ENCODE results near the gene ECHDC3.

Gene ECHDC3

DNA sequence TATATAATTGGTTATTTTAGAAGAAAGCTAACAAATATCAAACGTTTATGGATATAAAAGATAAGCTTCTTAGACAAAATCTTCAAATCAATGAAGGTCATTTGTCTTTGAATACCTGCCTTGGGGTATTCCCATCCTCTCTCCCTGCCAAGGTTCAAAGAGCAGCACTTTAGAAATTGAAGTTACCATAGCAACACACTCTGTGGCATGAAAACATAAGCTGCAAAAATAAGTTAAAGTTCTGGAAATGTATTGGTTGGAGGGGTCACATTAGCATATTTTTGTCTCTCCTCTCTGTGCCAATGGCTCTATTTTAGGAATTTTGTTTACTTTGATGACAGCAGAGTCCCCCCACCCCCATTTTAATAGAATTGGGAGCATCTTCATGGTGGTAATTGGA is 12.0 kb downstream of the ECHDC3 start:
- DNase-seq: no peak

DNA sequence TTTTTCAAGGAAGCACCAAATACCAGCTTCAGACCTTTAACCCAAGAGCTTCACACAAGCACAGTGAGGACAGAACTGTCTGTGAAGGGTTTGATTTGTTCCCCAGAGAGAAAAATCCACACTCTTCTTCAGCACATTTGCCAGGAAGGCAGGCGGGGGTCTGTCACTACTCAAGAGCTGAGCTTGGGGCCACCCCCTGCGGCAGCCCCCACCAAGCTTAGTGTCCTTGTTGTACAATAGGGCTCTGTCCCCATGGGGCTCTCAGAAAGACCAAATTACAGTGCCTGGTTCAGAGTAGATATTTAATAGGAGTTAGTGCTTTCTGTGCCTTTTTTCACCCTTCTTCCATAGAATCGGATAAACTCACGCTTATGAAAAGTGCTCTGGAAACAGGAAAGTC is 12.4 kb downstream of the ECHDC3 start:
- DNase-seq: no peak

DNA sequence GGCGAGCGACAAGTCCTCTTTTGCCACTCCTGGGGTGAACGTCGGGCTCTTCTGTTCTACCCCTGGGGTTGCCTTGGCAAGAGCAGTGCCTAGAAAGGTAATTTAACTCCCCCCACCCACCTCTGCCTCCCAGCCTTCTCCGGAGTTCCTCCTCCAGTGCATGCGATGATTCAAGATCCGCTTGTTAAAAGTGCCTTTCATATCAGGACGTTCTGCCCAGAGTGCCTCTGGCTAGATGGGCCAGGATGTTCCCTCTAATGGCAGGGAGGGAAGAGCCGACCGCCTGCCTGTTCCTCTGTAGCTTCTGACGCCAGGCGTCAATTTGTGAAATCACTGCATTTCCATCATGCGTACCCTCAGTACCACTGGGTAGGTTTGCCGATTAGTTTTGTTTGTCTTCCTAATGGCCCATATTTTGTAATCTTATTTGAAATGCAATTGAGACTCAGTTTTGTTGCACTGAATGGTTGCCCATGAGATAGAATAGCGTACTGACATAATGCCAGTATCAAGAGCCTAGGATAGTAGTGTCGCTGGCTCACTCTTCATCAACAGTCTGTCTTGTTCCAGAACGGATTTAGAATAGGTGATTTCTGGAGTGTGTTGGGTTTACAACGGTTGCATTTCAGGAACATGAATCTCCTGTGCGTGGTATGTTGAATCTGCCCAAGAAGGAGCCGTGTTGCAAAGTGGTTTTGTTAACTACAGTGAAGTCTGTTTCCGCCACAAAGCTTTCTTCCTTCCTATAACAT is 13.5 kb downstream of the ECHDC3 start:
- DNase-seq: no peak

DNA sequence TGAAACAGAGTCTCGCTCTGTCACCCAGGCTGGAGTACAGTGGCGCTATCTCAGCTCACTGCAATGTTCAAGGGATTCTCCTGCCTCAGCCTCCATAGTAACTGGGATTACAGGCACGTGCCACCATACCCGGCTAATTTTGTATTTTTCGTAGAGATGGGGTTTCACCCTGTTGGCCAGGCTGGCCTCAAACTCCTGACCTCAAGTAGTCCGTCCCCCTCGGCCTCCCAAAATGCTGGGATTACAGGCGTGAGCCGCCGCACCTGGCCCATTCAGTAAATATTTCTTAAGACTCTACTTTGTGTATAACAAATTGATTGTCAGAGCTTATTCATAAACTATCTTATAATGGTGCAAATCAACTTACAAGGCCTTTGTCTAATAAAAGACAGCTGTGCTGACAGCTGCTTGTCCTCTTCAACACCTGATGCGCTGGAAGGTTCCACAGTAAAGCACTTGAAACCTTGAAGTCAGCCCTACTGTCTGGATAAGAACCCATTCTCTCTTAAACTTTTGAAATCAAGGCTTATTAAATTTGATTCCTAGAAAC is 14.7 kb downstream of the ECHDC3 start:
- DNase-seq: no peak

DNA sequence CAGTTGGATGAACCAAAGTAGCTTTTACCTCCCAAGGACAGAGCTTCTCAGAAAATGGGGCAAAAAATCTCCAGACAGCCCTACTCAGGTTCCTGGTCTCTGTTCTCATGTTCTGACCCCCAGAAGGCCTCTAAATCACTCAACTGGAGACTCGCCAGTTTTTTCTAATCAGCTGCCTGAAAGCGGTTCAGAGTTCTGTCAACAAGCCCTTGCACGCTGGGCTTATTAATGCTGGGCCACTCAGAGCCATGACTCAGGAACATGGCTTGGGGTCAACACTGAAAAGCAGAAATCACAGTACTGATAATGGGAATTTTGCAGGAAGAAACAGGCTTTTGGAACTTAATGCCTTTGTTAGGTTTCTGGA is 15.3 kb downstream of the ECHDC3 start:
- no peak for DNase-seq

DNA sequence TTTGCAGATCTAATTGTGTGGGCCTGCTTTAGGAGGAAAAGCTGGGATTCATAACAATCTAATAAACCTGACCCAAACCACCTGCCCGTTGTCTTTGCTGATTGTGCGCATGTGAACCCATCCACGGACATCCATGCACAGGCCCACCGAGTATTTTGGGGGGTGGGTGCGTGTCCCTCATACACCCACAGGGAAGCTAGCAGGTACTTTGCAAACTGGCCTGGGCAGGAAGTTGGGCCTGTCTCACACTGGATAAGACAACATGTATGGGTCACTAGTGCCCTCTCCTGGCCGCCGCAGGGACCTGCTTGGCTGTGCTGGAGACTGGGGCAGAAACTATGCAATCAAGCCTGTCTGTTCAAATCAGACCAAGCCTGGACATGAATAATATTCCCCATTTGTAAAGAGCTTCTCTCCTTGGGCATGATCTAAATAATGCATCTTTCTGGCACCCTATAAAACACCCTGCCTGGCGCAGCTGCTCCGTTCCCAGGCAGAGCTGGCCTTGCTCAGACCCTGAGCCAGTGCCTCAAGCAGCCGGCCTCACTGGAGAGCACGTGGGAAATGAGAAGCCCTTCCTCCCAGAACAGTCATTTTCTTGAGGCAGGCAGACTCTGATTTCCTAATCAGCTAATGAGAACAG is 15.8 kb downstream of the ECHDC3 start:
- peak; percentile 11 for DNase-seq

DNA sequence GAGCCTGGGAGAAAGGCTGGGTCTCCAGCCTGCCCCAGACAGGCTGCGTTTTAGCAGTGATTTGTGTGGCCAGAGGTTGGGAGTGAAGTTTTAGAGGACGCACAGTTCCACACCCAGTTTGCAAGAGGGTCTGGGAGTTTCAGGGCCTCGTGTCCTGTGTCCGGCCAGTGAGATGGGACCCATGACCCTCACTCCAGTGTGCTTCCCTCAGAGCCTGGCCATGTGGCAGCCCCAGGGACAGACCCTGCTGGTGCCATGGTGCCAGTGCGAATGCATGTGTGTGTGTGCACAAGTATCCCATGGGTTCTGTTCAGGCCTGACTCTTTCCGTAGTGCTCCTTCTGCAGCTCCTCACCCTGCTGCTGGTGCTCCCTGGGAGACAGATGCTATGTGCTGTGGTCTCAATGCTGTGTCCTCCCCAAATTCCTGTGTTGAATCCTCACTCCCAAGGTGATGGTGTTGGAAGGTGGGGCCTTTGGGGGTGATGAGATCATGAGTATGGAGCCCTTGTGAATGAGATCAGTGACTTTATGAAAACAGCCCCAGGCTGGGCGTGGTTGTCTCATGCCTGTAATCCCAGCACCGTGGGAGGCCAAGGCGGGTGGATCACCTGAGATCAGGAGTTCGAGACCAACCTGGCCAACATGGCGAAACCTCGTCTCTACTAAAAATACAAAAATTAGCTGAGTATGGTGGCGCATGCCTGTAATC is 16.5 kb downstream of the ECHDC3 start:
- DNase-seq: no peak

DNA sequence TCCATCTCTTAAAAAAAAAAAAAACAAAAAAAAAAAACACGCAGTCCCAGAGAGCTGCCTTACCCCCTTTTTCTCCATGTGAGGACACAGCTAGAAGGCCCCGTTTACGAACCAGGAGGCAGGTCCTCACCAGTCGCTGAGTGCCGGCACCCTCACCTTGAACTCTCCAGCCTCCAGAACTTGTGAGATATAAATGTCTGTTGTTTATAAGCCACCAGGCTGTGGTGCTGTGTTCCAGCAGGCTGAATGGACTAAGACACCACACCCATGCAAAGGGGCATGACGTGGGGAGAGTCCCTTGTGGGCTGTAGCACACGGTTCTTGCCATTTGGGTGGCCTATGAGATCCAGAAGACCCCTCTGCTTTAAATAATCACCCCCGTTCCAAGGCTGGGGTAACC is 17.2 kb downstream of the ECHDC3 start:
- DNase-seq: no peak

DNA sequence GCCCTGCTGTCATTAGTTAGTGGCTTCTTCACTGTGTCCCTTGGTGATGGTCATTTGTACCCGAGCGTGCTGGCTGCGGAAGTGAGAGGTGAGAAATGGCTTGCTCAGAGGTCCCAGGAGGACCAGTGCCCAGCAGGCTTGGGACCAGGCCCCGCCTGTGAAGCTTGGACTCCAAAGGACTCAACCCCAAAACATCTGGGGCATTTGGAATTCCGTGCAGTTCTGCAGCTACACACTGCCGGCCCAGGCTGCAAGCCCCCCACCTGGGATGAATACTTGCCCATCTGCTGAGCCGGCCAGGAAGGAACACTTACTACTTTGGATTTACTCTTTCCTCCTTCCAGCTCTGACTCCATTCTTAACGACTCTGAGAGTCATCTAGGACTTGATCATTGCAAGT is 18.0 kb downstream of the ECHDC3 start:
- DNase-seq: no peak

DNA sequence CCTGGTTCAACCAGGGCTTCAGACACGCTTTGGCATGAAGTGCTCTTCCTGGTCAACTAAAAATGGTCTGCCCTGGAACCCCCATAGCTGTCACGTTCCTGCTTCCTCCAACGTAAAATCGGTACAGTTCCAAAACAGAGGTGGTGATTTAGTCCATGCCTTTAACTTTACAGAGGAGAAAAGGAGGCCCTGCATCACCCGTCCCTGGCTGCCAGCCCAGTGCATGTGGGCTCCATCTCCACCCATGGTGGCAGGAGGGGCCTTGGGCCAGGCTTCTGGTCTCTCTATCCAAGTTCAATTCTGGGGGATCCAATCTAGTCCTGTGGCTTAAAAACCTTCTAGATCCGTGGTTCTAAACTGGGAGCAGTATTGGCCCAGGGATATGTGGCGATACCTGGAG is 18.7 kb downstream of the ECHDC3 start:
- DNase-seq: no peak

DNA sequence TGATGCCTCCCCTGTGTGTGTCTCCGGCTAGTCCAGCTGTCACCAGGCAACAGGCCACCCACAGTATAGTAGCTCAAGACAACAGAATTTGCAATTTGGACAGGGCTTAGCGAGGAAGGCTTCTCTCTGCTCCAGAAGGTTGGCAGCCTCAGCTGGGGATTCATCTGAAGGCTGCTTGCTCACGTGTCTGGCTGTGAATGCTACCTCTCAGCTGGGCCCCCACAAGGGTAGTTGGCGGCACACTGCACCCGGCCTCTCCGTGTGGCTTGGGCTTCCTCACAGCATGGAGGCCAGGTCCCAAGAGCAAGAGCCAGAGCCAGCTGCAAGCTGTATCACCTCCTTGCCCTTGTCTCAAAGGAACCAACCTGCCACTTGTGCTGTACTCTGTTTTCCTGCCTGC is 19.2 kb downstream of the ECHDC3 start:
- no peak for DNase-seq

DNA sequence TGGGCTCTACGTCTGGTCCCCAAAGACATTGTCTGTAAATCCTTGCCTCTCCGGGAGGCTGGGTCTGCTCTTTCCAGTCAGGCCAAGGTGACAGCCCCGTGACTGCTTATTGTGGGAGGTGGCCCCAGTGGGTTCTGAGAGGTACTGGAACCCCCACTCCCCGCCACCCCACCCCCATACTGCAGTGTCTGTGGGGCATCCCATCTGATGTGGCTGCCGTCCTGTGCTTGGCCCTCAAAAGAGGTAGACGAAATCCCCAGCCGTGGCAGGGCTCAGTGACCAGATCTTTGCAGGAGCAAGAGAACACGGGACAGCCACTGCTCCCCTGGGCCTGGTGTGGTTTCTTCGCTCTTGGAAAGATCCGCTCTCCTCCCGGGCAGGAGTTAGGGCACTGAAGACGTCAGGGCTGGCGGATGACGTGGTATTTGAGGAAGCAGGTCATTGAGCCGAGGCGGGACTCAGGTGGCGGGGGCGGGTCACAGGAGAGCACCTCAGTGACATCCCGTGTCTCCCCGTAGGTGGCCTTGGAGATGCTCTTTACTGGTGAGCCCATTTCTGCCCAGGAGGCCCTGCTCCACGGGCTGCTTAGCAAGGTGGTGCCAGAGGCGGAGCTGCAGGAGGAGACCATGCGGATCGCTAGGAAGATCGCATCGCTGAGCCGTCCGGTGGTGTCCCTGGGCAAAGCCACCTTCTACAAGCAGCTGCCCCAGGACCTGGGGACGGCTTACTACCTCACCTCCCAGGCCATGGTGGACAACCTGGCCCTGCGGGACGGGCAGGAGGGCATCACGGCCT is 20.7 kb downstream of the ECHDC3 start:
- DNase-seq: no peak

DNA sequence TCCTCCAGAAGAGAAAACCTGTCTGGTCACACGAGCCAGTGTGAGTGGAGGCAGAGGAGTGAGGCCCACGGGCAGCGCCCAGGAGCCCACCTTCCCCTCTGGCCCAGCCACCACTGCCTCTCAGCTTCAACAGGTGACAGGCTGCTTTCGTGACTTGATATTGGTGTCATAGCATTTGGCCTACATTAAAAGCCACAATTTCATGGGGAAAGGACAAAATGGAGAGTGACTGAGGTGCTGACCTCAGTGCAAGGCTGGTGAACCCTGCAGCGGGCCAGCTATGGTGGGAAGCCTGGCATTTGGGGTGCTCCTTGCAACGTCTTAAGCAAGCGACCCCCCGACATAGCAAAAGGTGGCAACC is 21.3 kb downstream of the ECHDC3 start:
- DNase-seq: no peak

DNA sequence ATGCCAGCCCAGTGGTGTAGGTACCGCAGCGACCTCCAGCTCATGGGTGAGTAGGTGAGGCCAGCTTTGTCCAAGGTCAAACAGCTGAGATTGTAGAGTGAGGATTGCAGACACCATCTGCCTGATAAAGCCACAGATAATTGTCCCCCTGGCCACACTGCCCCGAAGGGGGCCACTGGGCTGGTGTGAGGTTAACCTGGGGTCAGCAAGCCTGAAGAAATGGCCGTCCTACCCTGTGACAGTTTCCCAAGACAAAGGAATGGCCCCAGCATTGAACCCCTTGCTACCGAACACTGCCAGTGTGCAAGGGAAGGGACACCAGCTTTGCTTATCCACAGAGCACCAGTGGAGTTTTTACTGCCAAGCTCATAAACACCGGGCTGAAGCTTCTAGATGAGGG is 23.0 kb downstream of the ECHDC3 start:
- DNase-seq: no peak

DNA sequence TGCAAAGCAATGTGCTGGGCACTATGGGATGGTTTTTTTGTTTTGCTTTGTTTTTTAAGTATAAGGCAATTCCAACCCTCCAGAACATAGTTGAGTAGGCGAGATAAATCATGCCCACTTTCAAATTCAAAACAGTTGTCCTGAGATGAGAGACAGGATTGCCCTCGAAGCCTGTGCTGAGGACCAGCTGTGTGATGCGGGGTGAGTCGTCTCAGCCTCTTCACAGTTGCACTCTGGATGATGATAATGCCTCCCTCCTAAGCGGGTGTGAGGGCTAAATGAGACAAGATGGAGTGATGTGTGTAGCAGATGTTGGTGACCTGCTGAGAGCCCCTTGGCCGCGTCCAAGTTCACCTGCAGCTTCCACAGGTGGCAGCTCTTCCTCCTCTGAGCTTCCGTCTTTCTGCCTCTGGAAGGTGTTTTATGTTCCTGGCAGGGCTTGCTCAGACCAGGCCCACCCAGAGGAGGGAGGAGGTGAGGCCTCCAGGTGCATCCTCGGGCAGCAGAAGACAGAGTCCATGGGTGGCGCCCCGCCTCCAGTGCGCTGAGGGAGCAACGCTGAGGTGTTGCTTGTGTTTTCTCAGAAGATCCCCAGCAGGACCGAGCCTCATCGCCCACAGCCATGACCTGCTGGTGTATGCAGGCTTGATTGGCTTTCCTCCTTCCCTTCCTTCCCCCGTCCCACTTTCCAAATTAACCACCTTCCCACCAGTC is 30.6 kb downstream of the ECHDC3 start:
- no peak for DNase-seq

DNA sequence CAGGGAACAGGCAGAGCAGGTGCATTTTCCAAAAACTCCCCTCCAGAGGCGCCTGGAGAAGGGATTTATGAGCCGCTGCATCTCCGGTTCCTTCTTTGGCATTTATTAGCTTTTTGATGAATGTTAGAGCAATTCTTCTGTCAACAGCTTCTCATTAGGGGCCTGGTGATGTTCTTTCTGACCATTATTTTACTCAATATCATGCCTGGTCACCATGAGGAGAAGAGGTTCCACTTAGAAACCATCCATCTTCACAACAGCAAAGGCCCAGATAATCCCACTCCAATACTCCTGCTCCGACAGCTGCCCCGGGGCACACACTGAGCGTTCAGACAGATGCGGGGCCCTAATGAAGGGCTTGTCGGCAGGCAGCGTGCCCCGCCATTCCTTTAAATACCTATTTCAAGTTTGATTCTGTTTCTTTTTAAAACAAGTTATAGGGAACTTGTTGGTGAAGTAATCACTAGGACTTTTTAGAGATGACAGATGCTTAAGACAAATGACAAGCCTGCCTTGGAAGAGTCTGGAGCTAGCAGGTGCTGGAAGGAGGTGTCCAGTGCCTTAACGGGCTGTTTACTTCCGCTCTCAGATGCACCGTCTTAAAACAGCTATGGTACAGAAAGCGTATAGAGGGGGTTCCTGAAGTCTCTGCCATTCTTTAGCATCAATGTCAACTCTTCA is 31.7 kb downstream of the ECHDC3 start:
- DNase-seq: no peak

DNA sequence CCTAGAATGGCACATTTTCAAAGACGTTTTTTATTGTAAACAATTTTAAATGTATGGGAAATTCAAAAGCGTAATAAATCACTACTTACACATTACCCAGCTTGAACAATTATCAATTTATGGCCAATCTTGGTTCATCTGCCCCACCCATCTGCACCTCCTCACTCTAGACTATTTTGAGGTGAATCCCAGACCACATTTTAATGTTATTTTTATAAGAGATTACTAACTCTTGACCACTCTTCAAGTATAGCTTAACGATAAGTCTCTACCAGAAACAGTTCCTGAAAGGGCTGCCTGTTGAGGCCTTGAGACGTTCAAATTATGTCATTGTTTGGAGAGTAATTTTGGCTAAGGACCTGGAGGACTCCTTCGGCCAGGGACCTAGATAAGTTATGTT is 33.2 kb downstream of the ECHDC3 start:
- DNase-seq: no peak

DNA sequence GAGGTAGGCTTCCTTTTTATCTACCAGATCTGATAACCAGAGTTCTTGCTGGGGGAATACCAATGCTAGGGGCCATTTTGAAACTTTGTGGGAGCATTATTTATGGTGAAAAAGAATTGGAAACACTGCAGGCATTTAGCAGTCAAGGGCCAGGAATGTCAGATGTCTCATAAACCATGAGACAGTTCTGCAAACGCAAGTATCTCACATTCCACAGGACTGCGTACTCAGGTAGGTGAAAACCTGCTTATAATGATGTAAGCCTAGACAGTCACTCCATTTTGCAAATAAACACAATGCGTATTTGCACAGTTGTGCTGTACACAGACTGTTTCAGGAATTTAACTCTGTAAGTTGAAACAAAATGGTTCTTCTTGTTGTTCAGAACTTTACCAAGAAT is 33.9 kb downstream of the ECHDC3 start:
- no peak for DNase-seq

DNA sequence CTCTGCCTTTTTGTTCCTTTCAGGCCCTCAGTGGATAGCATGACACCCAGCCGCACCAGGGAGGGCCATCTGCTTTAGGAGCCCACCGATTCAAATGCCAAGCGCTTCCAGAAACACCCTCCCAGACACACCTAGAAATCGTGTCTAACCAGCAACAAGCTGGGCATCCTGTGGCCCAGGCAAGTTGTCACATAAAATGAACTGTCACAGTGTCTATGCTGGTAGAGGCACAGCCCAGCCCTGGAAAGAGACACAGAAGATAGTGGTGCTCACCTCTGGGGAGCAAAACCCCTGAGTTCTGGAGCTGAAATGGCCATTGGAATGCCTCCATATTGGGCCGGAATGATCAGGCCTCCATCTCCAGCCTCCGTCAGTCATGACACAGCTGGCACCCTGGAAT is 38.9 kb downstream of the ECHDC3 start:
- DNase-seq: no peak

DNA sequence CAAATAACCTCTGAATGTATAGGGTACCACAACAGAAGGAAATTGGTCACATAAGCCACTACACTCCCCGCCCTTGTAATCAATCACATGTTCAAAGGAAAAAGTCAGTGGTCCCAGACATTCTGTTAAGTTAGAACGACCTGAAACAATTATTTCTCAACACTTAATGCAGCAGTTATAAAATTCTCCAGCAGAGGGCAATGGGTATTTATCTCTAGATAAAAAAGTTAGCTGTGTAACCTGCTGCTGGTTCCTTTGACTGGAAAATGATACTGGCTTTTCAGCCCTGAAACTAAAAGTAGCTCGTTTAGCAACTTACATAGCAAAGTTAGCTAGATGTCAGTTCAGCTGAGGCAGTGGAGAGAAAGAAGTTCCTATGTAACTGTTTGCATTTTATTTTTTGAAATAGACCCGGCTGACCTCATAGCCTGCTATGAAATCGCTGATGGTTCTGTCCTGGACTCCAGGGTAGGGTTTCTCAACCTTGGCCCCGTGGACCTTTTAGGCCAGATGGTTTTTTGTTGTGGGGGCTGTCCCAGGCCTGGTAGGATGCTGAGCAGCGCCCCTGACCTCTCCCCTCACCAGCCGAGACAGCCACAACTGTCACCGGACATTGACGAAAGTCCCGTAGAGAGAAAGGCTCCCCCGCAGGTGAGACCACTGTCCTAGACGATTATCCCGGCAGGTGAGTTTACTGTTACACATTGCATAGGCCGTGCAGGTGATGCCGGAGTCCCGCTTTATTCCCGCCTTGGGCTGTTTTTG is 40.8 kb downstream of the ECHDC3 start:
- DNase-seq: no peak

DNA sequence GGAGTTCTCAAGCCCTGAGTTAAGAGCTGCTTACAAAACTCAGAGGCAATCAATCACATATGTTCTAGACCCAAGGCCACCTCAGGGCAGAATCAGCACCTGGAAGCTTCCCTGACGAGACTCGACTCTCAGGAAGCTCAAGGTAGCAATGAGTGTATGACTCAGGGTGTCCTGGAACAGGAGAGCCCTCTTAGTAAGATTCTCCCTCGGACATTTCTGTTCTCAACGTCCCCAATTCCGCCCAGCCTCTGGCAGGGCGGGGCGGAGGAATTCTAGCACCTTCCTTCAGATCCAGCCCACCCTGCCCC is 41.3 kb downstream of the ECHDC3 start:
- no peak for DNase-seq
